Activated naive CD4-positive, alpha-beta T cell treated with anti-CD3 and anti-CD28 coated beads, Interleukin-2, amount 50 U/mL, for 72 hours (primary cell): Measurements from ENCODE around the gene UBE2B. TPM values are rescaled to one million over a fixed set of nuclear protein-coding genes. Genes with fewer than 3 reads are reported as not detected.

ENCODE experiments used
- ATAC-seq, 2 donors: fragments of 150-1000 bp; cut with Tn5 transposase; 2 replicates each; pipeline ENCODE4 v1.10.0; 2021; ENCODE audit warnings: mild to moderate bottlenecking in 2 of 2, moderate library complexity in 2 of 2
- DNase-seq, 2 donors: peaks; one replicate each; pipeline ENCODE4 v3.0.0; 2021 to 2022; ENCODE audit warnings: low spot score in 2 of 2
- H3K27ac Mint-ChIP-seq, 2 donors: one replicate each; pipeline ENCODE4 v1.8.0; 2022; ENCODE audit warnings: mild to moderate bottlenecking in 2 of 2, mixed read lengths in 2 of 2
- H3K36me3 Mint-ChIP-seq, 2 donors: one replicate each; pipeline ENCODE4 v1.8.0; 2022; ENCODE audit warnings: mixed read lengths in 2 of 2
- H3K9me3 Mint-ChIP-seq, 2 donors: one replicate each; pipeline ENCODE4 v1.8.0; 2022; ENCODE audit warnings: mixed read lengths in 2 of 2
- total RNA-seq, 2 donors: library from RNA; stranded (reverse); gene quantifications; one replicate each; pipeline ENCODE4 v1.2.3, GENCODE V29; 2022

The UBE2B gene
- total RNA-seq, 2 donors from 2014 or later = 93.3 to 125 TPM

GRCh38 chr5:134383980-134384697 lies 12.8 kb downstream of the UBE2B start:
- peak overlapping the region; percentile 81 to 94 for H3K27ac Mint-ChIP-seq
- no peak for ATAC-seq
- no peaks in the 10 kb centered on the region for H3K9me3 Mint-ChIP-seq
- no peak for DNase-seq
- peaks cover 6 to 14% of the 10 kb centered on the region in 2 donors for H3K36me3 Mint-ChIP-seq

GRCh38 chr5:134387443-134387842 lies 16.1 kb downstream of the UBE2B start:
- H3K36me3 Mint-ChIP-seq = peaks cover 6 to 16% of the 10 kb centered on the region in 2 donors
- H3K9me3 Mint-ChIP-seq = no peaks in the 10 kb centered on the region
- no peak for DNase-seq
- ATAC-seq = no peak
- H3K27ac Mint-ChIP-seq = peak overlapping the region in 1 of 2 donors; percentile 82

DNA sequence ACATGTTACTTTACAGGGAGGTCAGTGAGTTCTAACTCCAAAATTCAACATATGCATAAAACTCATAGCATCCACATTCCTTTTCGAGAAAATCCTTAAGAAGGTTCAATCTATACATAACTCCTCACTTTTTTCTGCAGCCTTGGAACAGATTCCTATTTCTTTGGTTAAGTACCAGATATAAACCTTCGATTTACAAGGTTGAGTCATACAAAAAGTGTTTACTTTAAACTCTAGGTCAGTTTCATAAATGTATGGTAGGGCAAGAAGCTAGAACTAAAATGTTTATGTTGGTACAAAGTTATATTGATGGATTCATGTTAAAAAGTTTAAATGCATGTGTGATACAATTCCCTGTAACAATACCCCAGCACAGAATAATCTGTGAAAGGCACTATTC lies 20.9 kb downstream of the UBE2B start:
- H3K9me3 Mint-ChIP-seq = no peaks in the 10 kb centered on the region
- no peak overlapping the region for H3K27ac Mint-ChIP-seq
- ATAC-seq (no peak), DNase-seq (no peak)
- peaks cover 0 to 20% of the 10 kb centered on the region in 2 donors for H3K36me3 Mint-ChIP-seq

DNA sequence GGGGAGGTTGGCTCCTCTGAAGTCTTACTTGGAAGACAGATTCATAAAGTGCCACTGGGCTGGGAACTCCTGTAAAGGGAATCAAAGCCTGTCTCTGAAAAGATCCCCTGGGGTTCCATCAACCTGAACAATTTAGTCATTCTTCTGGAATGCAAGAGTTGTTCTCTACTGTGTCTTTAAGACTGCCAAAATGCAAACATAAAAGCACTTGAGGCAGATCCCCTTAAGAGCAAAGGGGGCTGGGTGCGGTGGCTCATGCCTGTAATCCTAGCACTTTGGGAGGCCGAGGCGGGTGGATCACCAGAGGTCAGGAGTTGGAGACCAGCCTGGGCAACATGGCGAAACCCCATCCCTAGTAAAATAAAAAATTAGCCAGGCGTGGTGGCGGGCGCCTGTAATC lies 23.6 kb downstream of the UBE2B start:
- Mint-ChIP-seq H3K27ac (no peak overlapping the region), H3K36me3 (peaks cover 4 to 26% of the 10 kb centered on the region in 2 donors), H3K9me3 (no peaks in the 10 kb centered on the region)
- ATAC-seq = no peak
- DNase-seq = no peak

- ATAC-seq = no peak
- DNase-seq = no peak
- peaks cover 4 to 25% of the 10 kb centered on the region in 2 donors for H3K36me3 Mint-ChIP-seq
- peak overlapping the region in 1 of 2 donors; percentile 50 for H3K27ac Mint-ChIP-seq
- H3K9me3 Mint-ChIP-seq = no peaks in the 10 kb centered on the region
These were observed 24.9 kb downstream of the UBE2B start for GRCh38 chr5:134396274-134396673.

DNA sequence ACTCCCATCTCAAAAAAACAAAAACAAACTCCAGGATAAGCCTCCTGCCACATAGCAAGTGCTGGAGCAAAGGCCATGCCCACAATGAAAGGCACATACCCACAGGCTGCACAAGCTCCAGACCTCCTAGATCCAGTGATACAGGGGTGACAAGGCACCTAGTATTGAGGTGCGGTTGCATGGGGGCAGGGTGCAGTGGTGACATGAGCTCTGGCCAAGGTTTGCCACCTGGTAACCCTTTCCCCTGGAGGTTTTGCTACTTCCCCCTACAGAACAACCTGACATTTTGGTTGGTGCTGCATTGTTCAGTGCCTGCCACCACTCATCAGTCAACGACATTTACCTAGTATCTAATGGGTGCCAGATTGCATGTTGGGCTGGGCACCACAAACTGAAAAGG lies 25.8 kb downstream of the UBE2B start:
- H3K36me3 Mint-ChIP-seq = peaks cover 4 to 23% of the 10 kb centered on the region in 2 donors
- peak overlapping the region in 1 of 2 donors; percentile 50 for H3K27ac Mint-ChIP-seq
- no peak for ATAC-seq
- no peak for DNase-seq
- H3K9me3 Mint-ChIP-seq = no peaks in the 10 kb centered on the region

DNA sequence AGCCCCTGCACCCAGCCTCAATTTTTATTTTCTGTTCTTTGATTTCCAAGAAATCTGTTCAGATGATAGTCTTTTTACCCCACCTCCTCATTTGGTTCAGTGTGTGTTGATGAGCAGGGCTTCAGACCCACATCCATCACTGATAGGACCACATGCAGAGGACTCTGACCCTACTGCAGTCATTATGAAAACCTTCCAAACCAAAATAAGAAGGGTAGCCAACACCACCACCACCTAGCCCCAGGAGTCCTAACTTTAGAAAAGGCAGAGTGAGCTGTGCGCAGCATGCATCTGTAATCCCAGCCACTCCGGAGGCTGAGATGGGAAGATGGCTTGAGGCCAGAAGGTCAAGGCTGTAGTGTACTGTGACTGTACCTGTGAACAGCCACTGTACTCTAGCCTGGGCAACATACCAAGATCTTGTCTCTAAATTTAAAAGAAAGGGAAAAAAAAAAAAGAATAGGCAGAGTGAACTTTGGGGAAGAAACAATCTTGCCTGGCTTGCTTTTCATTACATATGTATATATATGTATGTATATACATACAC lies 27.3 kb downstream of the UBE2B start:
- peaks cover 4 to 20% of the 10 kb centered on the region in 2 donors for H3K36me3 Mint-ChIP-seq
- peak overlapping the region; percentile 18 to 70 for H3K27ac Mint-ChIP-seq
- H3K9me3 Mint-ChIP-seq = no peaks in the 10 kb centered on the region
- ATAC-seq (no peak), DNase-seq (no peak)

GRCh38 chr5:134403951-134404350 lies 32.6 kb downstream of the UBE2B start:
- peaks cover 0 to 21% of the 10 kb centered on the region in 2 donors for H3K36me3 Mint-ChIP-seq
- DNase-seq (no peak), ATAC-seq (no peak)
- peak overlapping the region in 1 of 2 donors; percentile 72 for H3K27ac Mint-ChIP-seq
- no peaks in the 10 kb centered on the region for H3K9me3 Mint-ChIP-seq

DNA sequence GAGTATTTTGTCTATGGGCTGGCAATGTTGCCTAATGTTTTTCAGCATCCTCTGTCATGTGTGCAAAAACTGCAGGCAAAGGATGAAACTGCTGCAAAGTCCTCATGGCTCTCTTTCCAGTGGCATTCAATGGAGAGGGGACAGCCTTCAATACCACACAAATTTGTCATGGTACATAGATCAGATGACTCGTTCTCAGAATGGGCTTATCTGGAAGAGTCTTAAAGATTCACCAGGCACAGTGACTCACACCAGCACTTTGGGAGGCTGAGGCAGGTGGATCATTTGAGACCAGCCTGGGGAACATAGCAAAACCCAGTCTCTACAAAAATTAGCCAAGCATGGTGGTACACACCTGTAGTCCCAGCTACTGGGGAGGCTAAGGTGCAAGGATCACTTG lies 35.0 kb downstream of the UBE2B start:
- Mint-ChIP-seq H3K36me3 (peaks cover 4 to 20% of the 10 kb centered on the region in 2 donors), H3K27ac (peak overlapping the region in 1 of 2 donors; percentile 18), H3K9me3 (no peaks in the 10 kb centered on the region)
- ATAC-seq = peak; percentile 66 to 93
- no peak for DNase-seq

GRCh38 chr5:134409321-134409720 lies 38.0 kb downstream of the UBE2B start:
- DNase-seq (no peak), ATAC-seq (no peak)
- Mint-ChIP-seq H3K36me3 (peaks cover 6 to 20% of the 10 kb centered on the region in 2 donors), H3K9me3 (no peaks in the 10 kb centered on the region), H3K27ac (peak overlapping the region in 1 of 2 donors; percentile 3)

DNA sequence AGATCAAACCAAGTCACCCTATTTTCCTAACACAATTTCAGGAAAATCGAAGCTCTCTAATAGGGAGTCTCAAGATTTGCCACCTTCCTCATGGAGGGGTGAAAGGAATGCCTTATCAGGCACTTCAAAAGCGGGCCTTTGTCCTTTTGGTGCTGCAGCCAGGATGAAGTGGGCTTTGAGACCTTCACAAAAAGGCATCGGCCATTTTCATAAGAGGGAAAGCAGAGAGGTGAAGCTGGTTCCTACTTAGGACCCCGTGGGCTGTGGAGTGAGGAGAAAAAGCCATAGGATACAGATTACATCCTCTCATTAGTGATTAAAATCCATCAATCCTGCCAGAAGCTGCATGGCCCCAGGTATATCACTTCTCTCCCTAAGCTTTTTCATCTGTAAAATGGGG lies 39.5 kb downstream of the UBE2B start:
- no peaks in the 10 kb centered on the region for H3K9me3 Mint-ChIP-seq

GRCh38 chr5:134411228-134411545 lies 39.8 kb downstream of the UBE2B start:
- peak overlapping the region; percentile 90 to 95 for H3K27ac Mint-ChIP-seq
- H3K9me3 Mint-ChIP-seq = no peaks in the 10 kb centered on the region
- peaks cover 6 to 16% of the 10 kb centered on the region in 2 donors for H3K36me3 Mint-ChIP-seq
- no peak for DNase-seq
- ATAC-seq = no peak

More for the DNA sequence above, 39.5 kb downstream of the UBE2B start:
- DNase-seq = no peak
- ATAC-seq = no peak
- H3K36me3 Mint-ChIP-seq = peaks cover 6 to 20% of the 10 kb centered on the region in 2 donors
- H3K27ac Mint-ChIP-seq = peak overlapping the region; percentile 90 to 95

DNA sequence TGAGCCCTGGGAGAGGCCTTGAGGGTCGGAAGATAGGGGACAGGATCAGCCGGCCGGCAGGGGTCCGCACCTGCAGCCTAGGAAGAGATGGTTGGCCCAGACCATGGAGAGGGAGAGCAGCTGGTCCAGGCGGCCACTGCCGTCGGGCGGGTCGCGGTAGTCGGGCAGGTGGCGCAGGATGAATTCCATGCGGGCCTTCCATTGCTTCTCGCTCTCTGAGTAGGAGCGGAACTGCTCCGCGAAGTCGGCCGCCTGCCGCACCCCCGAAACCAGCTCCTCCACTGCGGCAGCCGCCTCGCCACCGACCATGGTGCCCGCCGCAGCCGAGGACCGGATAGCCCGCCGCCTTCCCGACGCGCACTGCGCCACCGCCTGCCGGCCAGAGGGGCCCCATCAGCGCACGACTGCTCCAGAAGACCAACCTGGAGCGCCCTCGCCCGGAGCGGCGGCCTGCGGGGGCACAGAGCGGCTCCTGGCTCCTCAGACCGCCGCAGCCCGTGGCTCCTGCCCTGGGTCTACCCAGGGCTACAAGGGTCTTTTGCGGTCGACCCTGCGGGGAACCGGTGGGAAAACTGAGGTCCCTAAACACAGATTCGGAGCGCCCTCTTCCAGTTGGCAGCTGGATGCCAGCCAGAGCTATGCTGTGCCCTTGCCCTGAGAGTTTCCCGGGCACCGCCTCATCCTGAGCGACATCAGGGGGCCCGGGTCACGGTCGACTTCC lies 40.3 kb downstream of the UBE2B start, which contains the start of gene CDKN2AIPNL:
CDKN2AIPNL (minus strand) TSS at position 336 of the 721 bp plus-strand sequence; CDS start at position 309, 27 bp downstream.
- ATAC-seq = peak; percentile 98 to 100
- DNase-seq = peak; percentile 87 to 93
- Mint-ChIP-seq H3K9me3 (no peaks in the 10 kb centered on the region), H3K27ac (peak within 1 kb of the TSS; percentile 90 to 95), H3K36me3 (peaks cover 6 to 11% of the 10 kb centered on the region in 2 donors)

GRCh38 chr5:134413046-134413445 lies 41.7 kb downstream of the UBE2B start:
- no peaks in the 10 kb centered on the region for H3K9me3 Mint-ChIP-seq
- ATAC-seq (no peak), DNase-seq (no peak)
- H3K27ac Mint-ChIP-seq = no peak overlapping the region
- H3K36me3 Mint-ChIP-seq = peaks cover 6 to 9% of the 10 kb centered on the region in 2 donors

- no peak for ATAC-seq
- no peaks in the 10 kb centered on the region for H3K9me3 Mint-ChIP-seq
- DNase-seq = no peak
- no peaks in the 10 kb centered on the region for H3K36me3 Mint-ChIP-seq
- H3K27ac Mint-ChIP-seq = no peak overlapping the region
These were observed 46.3 kb downstream of the UBE2B start for GRCh38 chr5:134417707-134418106.

DNA sequence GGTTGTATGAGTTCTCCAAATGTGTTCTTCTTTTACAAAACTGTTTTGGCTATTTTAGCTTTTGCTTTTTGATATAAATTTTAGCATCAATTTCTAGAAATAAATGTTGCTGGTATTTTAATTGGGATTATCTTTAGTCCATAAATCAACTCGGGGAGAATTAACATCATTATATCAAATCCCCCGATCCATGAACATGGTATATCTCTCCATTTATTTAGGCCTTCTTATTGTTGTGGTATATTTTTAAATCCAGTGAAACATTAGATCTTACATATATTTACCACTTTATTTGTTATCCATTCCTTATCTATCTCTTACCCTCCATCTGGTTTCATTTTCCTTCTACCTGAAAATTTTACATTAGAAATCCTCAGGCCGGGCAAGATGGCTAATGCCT lies 47.6 kb downstream of the UBE2B start:
- H3K27ac Mint-ChIP-seq = no peak overlapping the region
- H3K9me3 Mint-ChIP-seq = no peaks in the 10 kb centered on the region
- ATAC-seq (no peak), DNase-seq (no peak)
- no peaks in the 10 kb centered on the region for H3K36me3 Mint-ChIP-seq

- no peak for DNase-seq
- no peaks in the 10 kb centered on the region for H3K9me3 Mint-ChIP-seq
- no peak overlapping the region for H3K27ac Mint-ChIP-seq
- ATAC-seq = no peak
- H3K36me3 Mint-ChIP-seq = no peaks in the 10 kb centered on the region
These were observed 49.0 kb downstream of the UBE2B start for GRCh38 chr5:134420343-134420742.
